H1 (cell line): Measurements from ENCODE around the gene CETN1. TPM values are rescaled to one million over a fixed set of nuclear protein-coding genes. Genes with fewer than 3 reads are reported as not detected.

ENCODE experiments used
- BACH1 ChIP-seq: IDR thresholded peaks from 2 replicates; pipeline ENCODE4 v1.6.1; 2012; ENCODE audit warnings: low read length, improper control_type of control experiment
- CREB1 ChIP-seq: IDR thresholded peaks from 2 replicates; pipeline ENCODE4 v1.6.1; 2012; ENCODE audit warnings: inconsistent platforms
- KDM1A ChIP-seq: fragments of 200-600, 300-600 bp; sonication (generic); IDR thresholded peaks from 2 replicates; pipeline ENCODE4 v1.7.1; 2016; ENCODE audit warnings: mild to moderate bottlenecking, low read length, borderline replicate concordance
- KDM5A ChIP-seq: fragments of 200-600 bp; IDR thresholded peaks from 2 replicates; pipeline ENCODE4 v1.7.1; 2012; ENCODE audit warnings: mild to moderate bottlenecking, low read length, inconsistent platforms, mixed read lengths
- NANOG ChIP-seq: IDR thresholded peaks from 2 replicates; pipeline ENCODE4 v1.6.1; 2011; ENCODE audit warnings: low read length, low read depth, mild to moderate bottlenecking, inconsistent platforms; ENCODE audit not compliant: insufficient read depth, poor library complexity, severe bottlenecking
- USF2 ChIP-seq: IDR thresholded peaks from 2 replicates; pipeline ENCODE4 v1.6.1; 2011; ENCODE audit warnings: low read length, improper control_type of control experiment
- polyA plus RNA-seq, 7 experiments: library from polyadenylated mRNA; depleted of rRNA in 3 of 7; stranded (reverse) in 5 of 7; unstranded in 2 of 7; fragments of >200 nt in 5 of 7; fragments of 200-250 nt in 2 of 7; gene quantifications; 1 replicate in 5 of 7; 2 replicates in 1 of 7; 4 replicates in 1 of 7; pipeline versions ENCODE4 v1.2.1 to v1.2.3, GENCODE V29; 2011 to 2013; ENCODE audit warnings: missing spikeins in 2 of 7, mixed read lengths in 2 of 7
- total RNA-seq: library from RNA; stranded (reverse); fragmentation: NEBNext Ultra II Directional; extraction: Animal tissue kit (Norgen Biotek cat#: 25700); gene quantifications from 2 replicates; pipeline ENCODE4 v1.2.1, GENCODE V29; 2021
- TF ChIP-seq, protein P1 (sequence below): IDR thresholded peaks from 2 replicates; pipeline ENCODE4 v1.6.1; 2012; ENCODE audit warnings: inconsistent platforms

Gene CETN1
- total and polyA plus RNA-seq, 2 of the 8 experiments (the other 6 are each of a cell fraction or from before 2014, with no cell fraction given): not detected

DNA sequence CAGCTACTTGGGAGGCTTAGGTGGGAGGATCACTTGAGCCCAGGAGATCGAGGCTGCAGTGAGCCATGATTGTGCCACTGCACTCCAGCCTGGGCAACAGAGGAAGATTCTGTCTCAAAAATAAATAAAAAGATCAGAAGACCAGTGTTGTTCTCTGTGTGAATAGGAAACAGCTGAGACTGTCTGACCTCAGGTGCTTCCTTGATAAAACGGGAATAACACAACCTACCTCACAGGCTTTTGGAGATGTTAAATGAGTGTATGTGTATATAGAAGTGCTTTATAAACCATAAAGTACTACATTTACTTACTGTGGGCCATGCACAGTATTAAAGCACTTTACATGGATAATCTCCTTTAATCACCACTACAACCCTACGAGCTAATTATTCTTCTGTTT lies 9.9 kb upstream of the CETN1 start (continued):
- TF ChIP-seq KDM1A (no peak), CREB1 (no peak), KDM5A (no peak), BACH1 (no peak), NANOG (no peak), USF2 (no peak)
- TF ChIP-seq, protein P1, sequence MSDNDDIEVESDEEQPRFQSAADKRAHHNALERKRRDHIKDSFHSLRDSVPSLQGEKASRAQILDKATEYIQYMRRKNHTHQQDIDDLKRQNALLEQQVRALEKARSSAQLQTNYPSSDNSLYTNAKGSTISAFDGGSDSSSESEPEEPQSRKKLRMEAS: no peak
- TF ChIP-seq, all 59 proteins: peak for 0
